Trophoblast cell (in vitro differentiated cells and primary cell): ENCODE measurements around the gene LRRC37B.
"Not testable (repeated sequence)": the region's sequence is repeated elsewhere in the genome, so short reads cannot be mapped to it uniquely, and the experiment has no call there.

Source experiments
- DNase-seq, 2 donors: peaks; one replicate each; pipeline ENCODE4 v3.0.0-alpha.2; 2016
- H2AFZ ChIP-seq: 2 replicates; pipeline ENCODE4 v1.6.1; 2013; ENCODE audit warnings: low read length, moderate library complexity, mild to moderate bottlenecking; ENCODE audit not compliant: insufficient read depth, poor library complexity
- H2AK5ac ChIP-seq: 2 replicates; pipeline ENCODE4 v1.6.1; 2013; ENCODE audit warnings: mild to moderate bottlenecking, low read length
- H2BK120ac ChIP-seq: 2 replicates; pipeline ENCODE4 v1.6.1; 2013; ENCODE audit warnings: low read length, mild to moderate bottlenecking, moderate library complexity; ENCODE audit not compliant: insufficient read depth, poor library complexity
- H2BK12ac ChIP-seq: 2 replicates; pipeline ENCODE4 v1.6.1; 2013; ENCODE audit warnings: mild to moderate bottlenecking, low read length, moderate library complexity
- H2BK5ac ChIP-seq: 2 replicates; pipeline ENCODE4 v1.6.1; 2013; ENCODE audit warnings: low read length, low read depth, moderate library complexity, mild to moderate bottlenecking; ENCODE audit not compliant: poor library complexity
- H3K14ac ChIP-seq: 2 replicates; pipeline ENCODE4 v1.6.1; 2013; ENCODE audit warnings: mild to moderate bottlenecking, low read length
- H3K18ac ChIP-seq: 2 replicates; pipeline ENCODE4 v1.6.1; 2013; ENCODE audit warnings: mild to moderate bottlenecking, low read length
- H3K23ac ChIP-seq: 2 replicates; pipeline ENCODE4 v1.6.1; 2013; ENCODE audit warnings: low read length
- H3K27ac ChIP-seq: 2 replicates; pipeline ENCODE4 v1.5.1; 2013; ENCODE audit warnings: low read depth, mild to moderate bottlenecking, inconsistent platforms, low read length, moderate library complexity
- H3K27me3 ChIP-seq: 2 replicates; pipeline ENCODE4 v1.6.1; 2013; ENCODE audit warnings: inconsistent platforms, mild to moderate bottlenecking, low read length, moderate library complexity; ENCODE audit not compliant: insufficient read depth
- H3K36me3 ChIP-seq, 2 experiments: 1 replicate in 1 of 2; 2 replicates in 1 of 2; pipeline ENCODE4 v1.6.1; 2013; ENCODE audit warnings: low read length in 2 of 2, mild to moderate bottlenecking in 2 of 2, moderate library complexity in 1 of 2; ENCODE audit not compliant: insufficient read depth in 2 of 2, control insufficient read depth in 1 of 2
- H3K4ac ChIP-seq: 2 replicates; pipeline ENCODE4 v1.6.1; 2013; ENCODE audit warnings: low read depth, mild to moderate bottlenecking, low read length, moderate library complexity
- H3K4me1 ChIP-seq, 2 experiments: 1 replicate in 1 of 2; 2 replicates in 1 of 2; pipeline ENCODE4 v1.6.1; 2013; ENCODE audit warnings: low read length in 2 of 2, mild to moderate bottlenecking in 2 of 2, moderate library complexity in 1 of 2; ENCODE audit not compliant: insufficient read depth in 2 of 2, control insufficient read depth in 1 of 2
- H3K4me2 ChIP-seq: 2 replicates; pipeline ENCODE4 v1.6.1; 2013; ENCODE audit warnings: inconsistent platforms, mild to moderate bottlenecking, low read length, moderate library complexity
- H3K4me3 ChIP-seq: 2 replicates; pipeline ENCODE4 v1.5.1; 2013; ENCODE audit warnings: mild to moderate bottlenecking, low read depth, low read length, inconsistent platforms
- H3K79me1 ChIP-seq: one replicate; pipeline ENCODE4 v1.6.1; 2013; ENCODE audit warnings: low read length
- H3K79me2 ChIP-seq: 2 replicates; pipeline ENCODE4 v1.6.1; 2013; ENCODE audit warnings: low read length, mild to moderate bottlenecking; ENCODE audit not compliant: control insufficient read depth, insufficient read depth, poor library complexity
- H3K9ac ChIP-seq: 2 replicates; pipeline ENCODE4 v1.6.1; 2013; ENCODE audit warnings: mild to moderate bottlenecking, low read length
- H3K9me3 ChIP-seq: 2 replicates; pipeline ENCODE4 v1.6.1; 2013; ENCODE audit warnings: low read depth, mild to moderate bottlenecking, control low read depth, inconsistent platforms, low read length; ENCODE audit not compliant: insufficient read depth
- H4K12ac ChIP-seq: 2 replicates; pipeline ENCODE4 v1.6.1; 2013; ENCODE audit warnings: low read depth, mild to moderate bottlenecking, low read length, moderate library complexity
- H4K8ac ChIP-seq: 2 replicates; pipeline ENCODE4 v1.6.1; 2013; ENCODE audit warnings: low read depth, mild to moderate bottlenecking, low read length, moderate library complexity
- H4K91ac ChIP-seq: one replicate; pipeline ENCODE4 v1.6.1; 2013; ENCODE audit warnings: low read depth, mild to moderate bottlenecking, low read length, moderate library complexity
- WGBS: extraction: QIAGEN DNeasy Blood & Tissue Kit; methylation state at CpG from one replicate; pipeline ENCODE4 v1.1.7; 2013; ENCODE audit warnings: missing lambda C conversion rate; ENCODE audit not compliant: insufficient read length, insufficient coverage; ENCODE audit errors: extremely low coverage; 5-methylcytosine and 5-hydroxymethylcytosine counted together

The LRRC37B gene

DNA sequence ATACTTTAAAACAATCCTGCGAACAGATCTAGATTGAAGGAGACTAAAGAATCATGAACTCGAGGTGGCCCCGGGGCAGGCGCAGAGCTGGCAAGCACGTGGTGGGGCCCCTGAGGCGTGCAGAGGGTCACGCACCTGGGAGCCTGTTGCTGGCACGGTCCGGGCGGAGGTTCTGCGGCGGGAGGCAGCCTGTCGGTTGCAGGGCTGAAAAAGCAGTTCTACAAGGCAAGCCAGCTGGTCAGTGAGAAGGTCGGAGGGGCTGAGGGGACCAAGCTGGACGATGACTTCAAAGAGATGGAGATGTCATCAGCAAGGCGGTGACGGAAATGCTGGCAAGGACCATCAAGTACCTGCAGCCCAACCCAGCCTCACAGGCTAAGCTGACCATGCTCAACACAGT, 33.1 kb downstream of the LRRC37B start:
- not testable (repeated sequence) for H3K4me3 ChIP-seq, H3K79me1 ChIP-seq, H4K8ac ChIP-seq, H3K9me3 ChIP-seq, H3K27me3 ChIP-seq, DNase-seq, H4K91ac ChIP-seq, H2AFZ ChIP-seq, H4K12ac ChIP-seq, H2BK12ac ChIP-seq, H3K4me2 ChIP-seq, H2BK5ac ChIP-seq, H3K4ac ChIP-seq, H2BK120ac ChIP-seq, H2AK5ac ChIP-seq, H3K27ac ChIP-seq, H3K23ac ChIP-seq, H3K4me1 ChIP-seq, H3K18ac ChIP-seq, H3K79me2 ChIP-seq, H3K14ac ChIP-seq, H3K9ac ChIP-seq
- peaks cover 17 to 22% of the 10 kb centered on the region in 2 experiments for H3K36me3 ChIP-seq
- WGBS, result no CpG with 5 or more reads among the region's 17 CpGs

- not testable (repeated sequence) for H4K8ac ChIP-seq, H3K9ac ChIP-seq, H3K79me2 ChIP-seq, H3K4ac ChIP-seq, H2BK12ac ChIP-seq, H2AK5ac ChIP-seq, H3K79me1 ChIP-seq, H3K18ac ChIP-seq, H4K12ac ChIP-seq, H3K4me1 ChIP-seq, H4K91ac ChIP-seq, H3K9me3 ChIP-seq, H3K4me2 ChIP-seq, H2AFZ ChIP-seq, H2BK5ac ChIP-seq, DNase-seq, H3K27me3 ChIP-seq, H2BK120ac ChIP-seq, H3K23ac ChIP-seq, H3K27ac ChIP-seq, H3K4me3 ChIP-seq, H3K14ac ChIP-seq
- WGBS, result no CpG with 5 or more reads among the region's 19 CpGs
- peaks cover 14 to 18% of the 10 kb centered on the region in 2 experiments for H3K36me3 ChIP-seq
These were observed 34.2 kb downstream of the LRRC37B start for GRCh38 chr17:32041306-32041875.

DNA sequence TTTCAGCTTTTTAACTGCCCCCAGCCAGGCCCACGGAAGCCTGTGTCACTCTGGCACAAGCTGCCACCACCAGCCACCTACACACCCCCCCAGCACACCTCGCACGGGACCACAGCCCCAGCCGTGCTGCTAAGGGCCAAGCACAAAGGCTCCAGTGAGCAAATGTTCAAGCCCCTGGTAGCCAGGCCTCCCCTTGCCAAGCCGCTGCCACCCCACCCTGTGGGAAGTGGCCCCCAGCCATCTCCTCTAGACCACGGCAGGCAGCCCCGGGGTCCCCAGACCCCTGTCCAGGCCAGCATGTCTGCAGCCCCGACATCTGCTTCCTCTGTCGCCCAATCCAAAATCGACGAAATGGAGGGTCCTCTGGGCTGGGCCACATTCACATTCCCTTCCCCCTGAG, 35.1 kb downstream of the LRRC37B start:
- not testable (repeated sequence) for H3K4ac ChIP-seq, H3K9ac ChIP-seq, H3K14ac ChIP-seq, H2AFZ ChIP-seq, H3K27ac ChIP-seq, DNase-seq, H2BK5ac ChIP-seq, H3K23ac ChIP-seq, H4K8ac ChIP-seq, H3K79me1 ChIP-seq, H3K4me3 ChIP-seq, H3K4me2 ChIP-seq, H3K9me3 ChIP-seq, H3K4me1 ChIP-seq, H4K91ac ChIP-seq, H2BK120ac ChIP-seq, H2BK12ac ChIP-seq, H2AK5ac ChIP-seq, H4K12ac ChIP-seq, H3K18ac ChIP-seq, H3K27me3 ChIP-seq, H3K79me2 ChIP-seq
- no CpG with 5 or more reads among the region's 11 CpGs for WGBS
- H3K36me3 ChIP-seq, result peaks cover 11 to 15% of the 10 kb centered on the region in 2 experiments

DNA sequence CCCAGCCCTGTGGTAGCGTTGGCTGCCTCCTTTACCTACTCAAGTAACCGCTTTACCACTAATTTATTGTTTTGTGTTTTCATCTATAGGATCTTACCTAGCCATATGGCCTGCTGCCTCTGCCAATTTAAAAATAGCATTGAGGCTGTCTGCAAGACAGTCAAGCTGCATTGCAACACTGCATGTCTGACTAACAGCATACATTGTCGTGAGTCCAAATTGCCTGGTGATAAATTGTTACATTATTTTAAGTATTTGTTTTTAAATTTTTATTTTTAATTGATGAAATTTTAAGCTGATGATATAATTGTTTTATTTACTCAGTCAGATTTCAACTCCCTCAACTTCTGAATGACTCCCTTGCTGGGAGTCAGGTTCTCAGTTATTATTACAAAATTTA, 38.4 kb downstream of the LRRC37B start:
- not testable (repeated sequence) for H2BK5ac ChIP-seq, DNase-seq, H2BK12ac ChIP-seq, H2AFZ ChIP-seq, H3K9me3 ChIP-seq, H3K14ac ChIP-seq, H3K79me2 ChIP-seq, H2AK5ac ChIP-seq, H3K4me1 ChIP-seq, H3K27ac ChIP-seq, H3K27me3 ChIP-seq, H3K4me2 ChIP-seq, H3K18ac ChIP-seq, H3K4me3 ChIP-seq, H3K79me1 ChIP-seq, H3K9ac ChIP-seq, H4K91ac ChIP-seq, H4K12ac ChIP-seq, H3K4ac ChIP-seq, H4K8ac ChIP-seq, H2BK120ac ChIP-seq, H3K23ac ChIP-seq
- WGBS, result no CpG with 5 or more reads among the region's 3 CpGs
- peaks cover 1 to 14% of the 10 kb centered on the region in 2 experiments for H3K36me3 ChIP-seq
